Activated CD4-positive, alpha-beta T cell treated with anti-CD3 and anti-CD28 coated beads for 4 hours (primary cell): ENCODE data around the gene DGKB.

Experiments
- DNase-seq, 2 donors: peaks; one replicate each; pipeline ENCODE4 v3.0.0-alpha.2; 2020

DGKB gene

DNA sequence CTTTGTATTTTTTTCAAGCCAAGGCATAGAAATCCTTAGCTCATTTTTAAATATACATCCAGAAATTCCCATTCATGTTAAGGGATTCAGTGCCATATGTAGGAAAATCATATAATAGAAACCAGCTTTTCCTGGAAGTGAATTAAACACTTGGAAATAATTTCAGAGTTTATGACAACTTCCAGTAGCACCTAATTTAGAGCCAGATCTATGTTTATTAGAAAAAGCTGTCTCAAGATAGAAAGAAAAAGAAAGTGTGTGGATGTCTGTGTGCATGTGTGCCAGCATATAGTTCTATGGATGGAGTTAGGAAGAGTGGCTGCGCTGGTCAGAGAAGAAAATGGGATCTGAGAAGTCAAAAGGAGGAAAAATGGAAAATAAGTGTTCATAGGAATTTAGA, 225.7 kb downstream of the DGKB start:
- no peak for DNase-seq

GRCh38 chr7:14673202-14673601, 229.3 kb downstream of the DGKB start:
- no peak for DNase-seq

GRCh38 chr7:14666913-14667312, 235.6 kb downstream of the DGKB start:
- no peak for DNase-seq

GRCh38 chr7:14666304-14666703, 236.2 kb downstream of the DGKB start:
- no peak for DNase-seq

DNA sequence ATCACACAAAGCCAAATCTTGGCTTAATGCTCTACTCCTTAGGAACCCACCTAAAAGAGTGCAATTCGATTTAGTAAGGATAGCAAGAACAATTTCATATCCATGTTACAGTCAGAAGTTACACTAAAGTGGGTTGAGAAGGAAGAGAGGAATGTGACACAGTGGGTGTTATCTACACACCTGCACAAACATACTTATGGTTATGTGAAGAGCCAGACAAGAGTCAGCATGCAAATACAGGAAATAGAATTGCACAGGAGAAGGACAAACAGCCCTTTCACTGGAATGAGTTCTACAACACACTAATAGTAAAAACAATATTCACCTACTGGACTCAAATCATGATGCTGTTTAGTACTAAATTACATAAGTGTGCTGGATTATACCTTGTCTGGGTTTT, 262.8 kb downstream of the DGKB start:
- no peak for DNase-seq

GRCh38 chr7:14639329-14639728, 263.2 kb downstream of the DGKB start:
- DNase-seq = no peak

DNA sequence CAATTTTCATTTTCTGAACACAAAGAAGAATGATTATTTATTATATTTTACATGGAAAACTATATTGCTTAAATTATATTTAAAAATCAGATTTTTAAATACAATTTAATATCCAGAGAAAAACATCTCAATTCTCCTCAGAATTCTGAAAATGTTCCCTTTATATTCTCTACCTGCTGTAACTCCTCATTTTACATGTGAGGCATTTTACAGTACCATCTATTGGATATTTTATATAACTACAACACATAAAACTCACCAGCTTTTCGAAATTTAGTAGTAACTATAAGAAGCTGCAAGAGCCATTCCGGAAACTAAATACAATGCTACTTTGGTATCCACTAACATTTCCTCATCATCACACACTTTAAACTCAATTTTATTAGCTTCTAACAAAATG, 264.6 kb downstream of the DGKB start:
- DNase-seq = no peak

DNA sequence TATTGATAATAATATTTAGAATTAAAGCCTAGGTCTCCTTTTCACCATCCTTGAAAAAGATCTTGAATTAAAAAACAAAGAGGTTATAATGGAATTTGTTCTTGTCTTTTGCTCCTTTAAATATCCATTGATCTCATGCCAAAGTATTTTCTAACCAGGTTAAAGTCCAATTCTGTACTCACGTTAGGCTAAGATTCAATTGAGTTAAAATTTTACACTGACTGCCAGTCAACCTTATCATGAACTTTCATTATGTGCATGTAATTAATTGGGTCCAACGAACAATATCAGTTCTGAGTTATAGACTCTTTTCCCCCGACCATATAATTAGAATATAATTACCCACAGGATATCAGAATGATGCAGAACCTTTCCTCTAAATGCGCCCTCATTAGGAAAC, 266.6 kb downstream of the DGKB start:
- DNase-seq = no peak

DNA sequence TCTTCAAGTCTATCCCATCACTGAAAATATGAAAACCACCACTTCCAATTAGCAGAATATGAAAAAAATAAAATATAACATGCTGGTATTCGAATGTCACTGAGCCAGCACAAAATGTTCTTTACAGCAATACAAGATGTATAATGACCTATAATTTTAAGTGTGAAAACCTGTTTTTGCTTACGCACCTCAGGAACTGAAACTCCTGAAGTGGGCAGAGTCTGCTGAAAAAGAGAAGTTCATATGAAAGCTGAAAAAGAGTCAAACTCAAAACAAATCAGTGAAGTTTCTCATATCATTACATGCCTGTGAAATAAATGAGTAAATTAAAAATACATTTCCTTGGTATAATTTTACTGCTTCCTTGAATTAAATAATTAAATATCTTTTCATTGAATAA, 272.5 kb downstream of the DGKB start:
- no peak for DNase-seq

GRCh38 chr7:14628516-14628915, 274.0 kb downstream of the DGKB start:
- no peak for DNase-seq

GRCh38 chr7:14626076-14626475, 276.5 kb downstream of the DGKB start:
- DNase-seq = no peak

DNA sequence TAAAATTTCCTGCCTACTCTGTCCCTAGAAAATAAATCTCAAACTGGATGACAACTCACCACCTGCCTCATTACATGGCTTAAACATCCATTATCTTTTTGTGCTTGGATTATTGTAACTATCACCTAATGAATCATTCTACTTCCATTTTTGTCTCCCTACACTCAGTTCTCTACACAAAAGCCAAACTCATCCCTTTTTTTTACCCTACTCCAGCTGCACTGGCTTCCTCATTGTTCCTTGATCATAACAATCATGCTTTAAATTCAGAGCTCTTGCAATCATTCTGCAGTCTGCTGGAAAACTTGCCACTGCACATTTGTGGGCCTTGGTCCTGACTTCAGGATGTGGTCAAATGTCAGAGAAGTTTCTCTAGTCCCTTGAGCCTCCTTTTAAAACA, 280.0 kb downstream of the DGKB start:
- no peak for DNase-seq

GRCh38 chr7:14606101-14606500, 296.4 kb downstream of the DGKB start:
- no peak for DNase-seq

- no peak for DNase-seq
Observed at GRCh38 chr7:14604606-14605005, 297.9 kb downstream of the DGKB start.

- no peak for DNase-seq
Observed at GRCh38 chr7:14602851-14603250, 299.7 kb downstream of the DGKB start.

- DNase-seq = no peak
Observed at GRCh38 chr7:14600766-14601367, 301.7 kb downstream of the DGKB start.

DNA sequence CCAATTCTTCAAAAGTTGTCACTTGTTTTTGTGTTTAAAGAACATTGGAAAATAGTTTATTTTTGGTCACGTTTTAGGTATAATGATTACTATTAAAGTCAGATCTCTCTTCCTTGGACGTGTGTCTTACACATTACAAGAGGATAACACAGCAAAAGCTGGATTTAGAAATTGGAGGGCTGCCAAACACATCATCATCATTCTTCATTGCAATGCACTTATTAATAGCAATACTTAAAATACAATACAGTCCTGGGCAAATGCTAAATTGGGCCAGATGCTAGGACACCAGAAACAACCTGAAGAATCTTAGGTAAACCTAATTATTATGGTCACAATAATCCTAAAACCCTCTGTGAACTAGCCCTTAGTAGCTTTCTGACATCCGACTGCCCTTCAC, 303.6 kb downstream of the DGKB start:
- no peak for DNase-seq

- DNase-seq = no peak
Observed at GRCh38 chr7:14596421-14596820, 306.1 kb downstream of the DGKB start.

GRCh38 chr7:14590206-14590605, 312.3 kb downstream of the DGKB start:
- no peak for DNase-seq

- no peak for DNase-seq
Observed at GRCh38 chr7:14585232-14585631, 317.3 kb downstream of the DGKB start.

DNA sequence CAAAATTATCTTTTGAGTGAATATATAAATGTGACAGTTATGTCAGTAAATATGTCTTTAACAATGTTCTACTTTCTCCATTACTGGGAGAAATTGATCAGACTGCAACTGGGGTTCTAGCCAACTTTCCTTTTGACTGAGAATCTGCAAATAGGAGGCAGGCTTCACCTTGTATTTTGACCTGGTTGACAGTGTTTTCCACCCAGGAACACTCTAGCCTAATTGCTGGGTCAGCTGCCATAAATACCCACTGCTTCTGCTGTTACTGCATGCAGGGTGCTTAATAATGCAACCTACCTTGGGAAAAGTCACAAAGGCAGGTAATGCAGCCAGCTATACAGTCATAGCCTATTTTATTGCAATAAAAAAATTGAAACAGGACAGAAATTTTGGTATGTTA, 319.0 kb downstream of the DGKB start:
- DNase-seq = no peak

- DNase-seq = no peak
Observed at GRCh38 chr7:14582010-14582409, 320.5 kb downstream of the DGKB start.

DNA sequence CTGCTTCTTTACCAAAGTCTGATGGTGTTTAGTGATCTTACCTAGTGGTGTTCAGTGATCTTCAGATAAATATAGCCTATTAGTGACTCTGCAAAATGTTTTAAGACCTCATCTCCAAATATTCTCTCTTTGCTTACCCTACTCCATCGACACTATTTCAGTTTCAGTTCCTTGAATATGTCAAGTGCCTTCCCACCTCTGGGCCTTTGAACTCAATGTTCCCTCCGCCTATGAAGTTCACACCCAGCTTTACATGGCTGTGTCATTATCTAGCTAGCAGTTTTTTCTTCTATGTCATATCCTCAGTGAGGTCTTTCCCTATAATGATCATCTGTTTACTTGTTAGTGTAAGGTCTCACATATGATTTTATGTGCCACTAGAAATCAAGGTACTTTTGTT, 322.6 kb downstream of the DGKB start:
- no peak for DNase-seq

DNA sequence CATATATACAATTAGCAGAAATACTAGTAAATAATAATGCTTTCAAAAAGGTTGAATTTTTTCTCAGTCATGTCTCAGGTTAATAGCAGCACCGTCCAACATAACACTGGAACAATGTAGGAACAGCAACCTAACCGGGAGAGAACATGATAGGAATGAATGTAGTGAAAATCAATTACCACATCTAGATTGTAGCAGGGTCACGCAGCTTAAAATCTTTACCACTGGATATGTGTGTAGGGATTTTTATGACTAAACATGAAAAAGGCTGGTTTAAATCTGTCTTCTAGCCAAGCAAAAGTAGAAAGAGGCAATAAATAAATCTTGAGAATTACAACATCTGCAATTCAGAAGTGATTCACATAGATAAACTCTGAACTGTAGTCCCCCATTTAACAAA, 326.0 kb downstream of the DGKB start:
- no peak for DNase-seq

- DNase-seq = no peak
Observed at GRCh38 chr7:14570750-14571607, 331.6 kb downstream of the DGKB start.
